Measurements from ENCODE around the gene ACADVL.

- TF ChIP-seq CTCF (IDR thresholded peaks at IDR 0.05; ENCODE audit: low read depth, low read length, poor library complexity, severe bottlenecking) (no peak), EZH2phosphoT487 (IDR thresholded peaks at IDR 0.05; ENCODE audit: borderline replicate concordance, low read length) (no peak)
Observed at GRCh38 chr17:7266784-7267183, 47.0 kb downstream of the ACADVL start.

Data from DOHH2 (cell line).